ENCODE data around the gene GRM6.

Gene GRM6

GRCh38 chr5:178994580-178995340 lies at the start of gene GRM6:
Gene GRM6, minus strand, starts transcription at chr5:178995320. Its CDS starts 376 bp downstream, at chr5:178994944.
- Mint-ChIP-seq H3K27me3 (peaks cover 29% of the 10 kb centered on the region), H3K4me3 (no peak within 1 kb of the TSS), H3K4me1 (ENCODE audit: low read depth) (peaks cover 3% of the 10 kb centered on the region), H3K27ac (no peak within 1 kb of the TSS), H3K9me3 (peaks cover 5% of the 10 kb centered on the region), H3K36me3 (ENCODE audit: low read depth) (no peaks in the 10 kb centered on the region)

- peaks cover 13% of the 10 kb centered on the region for H3K36me3 Mint-ChIP-seq (ENCODE audit: low read depth)
- no peak overlapping the region for H3K4me3 Mint-ChIP-seq
- H3K27ac Mint-ChIP-seq: no peak overlapping the region
- H3K27me3 Mint-ChIP-seq: no peaks in the 10 kb centered on the region
- H3K9me3 Mint-ChIP-seq: peaks cover 53% of the 10 kb centered on the region
- no peaks in the 10 kb centered on the region for H3K4me1 Mint-ChIP-seq (ENCODE audit: low read depth)
Measured at GRCh38 chr5:179044765-179045164, 49.6 kb upstream of the GRM6 start.

GRCh38 chr5:179033004-179033580 lies 38.0 kb upstream of the GRM6 start:
- peaks cover 69% of the 10 kb centered on the region for H3K9me3 Mint-ChIP-seq
- no peak overlapping the region for H3K4me3 Mint-ChIP-seq
- no peaks in the 10 kb centered on the region for H3K27me3 Mint-ChIP-seq
- H3K27ac Mint-ChIP-seq: no peak overlapping the region
- peaks cover 85% of the 10 kb centered on the region for H3K36me3 Mint-ChIP-seq (ENCODE audit: low read depth)
- no peaks in the 10 kb centered on the region for H3K4me1 Mint-ChIP-seq (ENCODE audit: low read depth)

GRCh38 chr5:179023528-179024189 lies 28.5 kb upstream of the GRM6 start, which contains the start of gene ZNF879:
Gene ZNF879, plus strand, starts transcription at chr5:179023804. Its CDS starts 1,201 bp downstream, at chr5:179025005.
- Mint-ChIP-seq H3K4me3 (peak within 1 kb of the TSS; percentile 86), H3K4me1 (ENCODE audit: low read depth) (peaks cover 14% of the 10 kb centered on the region), H3K9me3 (peaks cover 27% of the 10 kb centered on the region), H3K36me3 (ENCODE audit: low read depth) (peaks cover 42% of the 10 kb centered on the region), H3K27me3 (peaks cover 3% of the 10 kb centered on the region), H3K27ac (peak within 1 kb of the TSS; percentile 87)

- H3K27ac Mint-ChIP-seq: no peak overlapping the region
- no peaks in the 10 kb centered on the region for H3K4me1 Mint-ChIP-seq (ENCODE audit: low read depth)
- peaks cover 36% of the 10 kb centered on the region for H3K9me3 Mint-ChIP-seq
- H3K4me3 Mint-ChIP-seq: no peak overlapping the region
- H3K27me3 Mint-ChIP-seq: peaks cover 14% of the 10 kb centered on the region
- H3K36me3 Mint-ChIP-seq (ENCODE audit: low read depth): no peaks in the 10 kb centered on the region
Measured at GRCh38 chr5:179008667-179009066, 13.5 kb upstream of the GRM6 start.

- Mint-ChIP-seq H3K9me3 (peaks cover 28% of the 10 kb centered on the region), H3K27ac (no peak overlapping the region), H3K4me3 (no peak overlapping the region), H3K4me1 (ENCODE audit: low read depth) (no peaks in the 10 kb centered on the region), H3K27me3 (peaks cover 14% of the 10 kb centered on the region), H3K36me3 (ENCODE audit: low read depth) (no peaks in the 10 kb centered on the region)
Measured at GRCh38 chr5:179006564-179006963, 11.4 kb upstream of the GRM6 start.

- Mint-ChIP-seq H3K27me3 (peaks cover 22% of the 10 kb centered on the region), H3K27ac (no peak overlapping the region), H3K4me3 (no peak overlapping the region), H3K4me1 (ENCODE audit: low read depth) (peaks cover 3% of the 10 kb centered on the region), H3K9me3 (peaks cover 4% of the 10 kb centered on the region), H3K36me3 (ENCODE audit: low read depth) (no peaks in the 10 kb centered on the region)
Measured at GRCh38 chr5:178998441-178998840, 3.3 kb upstream of the GRM6 start.

GRCh38 chr5:178997191-178997590 lies 2.1 kb upstream of the GRM6 start:
- H3K27ac Mint-ChIP-seq: no peak overlapping the region
- peaks cover 4% of the 10 kb centered on the region for H3K9me3 Mint-ChIP-seq
- no peak overlapping the region for H3K4me3 Mint-ChIP-seq
- peaks cover 3% of the 10 kb centered on the region for H3K4me1 Mint-ChIP-seq (ENCODE audit: low read depth)
- no peaks in the 10 kb centered on the region for H3K36me3 Mint-ChIP-seq (ENCODE audit: low read depth)
- H3K27me3 Mint-ChIP-seq: peaks cover 34% of the 10 kb centered on the region

- Mint-ChIP-seq H3K27ac (no peak overlapping the region), H3K4me3 (no peak overlapping the region), H3K4me1 (ENCODE audit: low read depth) (peaks cover 3% of the 10 kb centered on the region), H3K36me3 (ENCODE audit: low read depth) (no peaks in the 10 kb centered on the region), H3K27me3 (peaks cover 34% of the 10 kb centered on the region), H3K9me3 (peaks cover 4% of the 10 kb centered on the region)
Measured at GRCh38 chr5:178996156-178996555, 1.0 kb upstream of the GRM6 start.

GRCh38 chr5:178995341-178995690 lies 196 bp upstream of the GRM6 start:
- peaks cover 3% of the 10 kb centered on the region for H3K4me1 Mint-ChIP-seq (ENCODE audit: low read depth)
- H3K27me3 Mint-ChIP-seq: peaks cover 31% of the 10 kb centered on the region
- no peak overlapping the region for H3K4me3 Mint-ChIP-seq
- H3K27ac Mint-ChIP-seq: no peak overlapping the region
- H3K9me3 Mint-ChIP-seq: peaks cover 2% of the 10 kb centered on the region
- H3K36me3 Mint-ChIP-seq (ENCODE audit: low read depth): no peaks in the 10 kb centered on the region

- Mint-ChIP-seq H3K4me1 (ENCODE audit: low read depth) (peaks cover 3% of the 10 kb centered on the region), H3K4me3 (no peak overlapping the region), H3K27ac (no peak overlapping the region)
Measured at GRCh38 chr5:178993955-178994579, 1.1 kb downstream of the GRM6 start.

GRCh38 chr5:178993236-178993765 lies 1.8 kb downstream of the GRM6 start:
- H3K27me3 Mint-ChIP-seq: peaks cover 29% of the 10 kb centered on the region
- H3K36me3 Mint-ChIP-seq (ENCODE audit: low read depth): no peaks in the 10 kb centered on the region
- H3K4me3 Mint-ChIP-seq: no peak overlapping the region
- no peak overlapping the region for H3K27ac Mint-ChIP-seq
- H3K4me1 Mint-ChIP-seq (ENCODE audit: low read depth): peaks cover 3% of the 10 kb centered on the region
- H3K9me3 Mint-ChIP-seq: peaks cover 7% of the 10 kb centered on the region

More at GRCh38 chr5:178993955-178994579, 1.1 kb downstream of the GRM6 start:
- Mint-ChIP-seq H3K9me3 (peaks cover 7% of the 10 kb centered on the region), H3K27me3 (peaks cover 29% of the 10 kb centered on the region), H3K36me3 (ENCODE audit: low read depth) (no peaks in the 10 kb centered on the region)

- Mint-ChIP-seq H3K4me3 (no peak overlapping the region), H3K27ac (no peak overlapping the region), H3K27me3 (peaks cover 29% of the 10 kb centered on the region), H3K9me3 (peaks cover 11% of the 10 kb centered on the region), H3K36me3 (ENCODE audit: low read depth) (no peaks in the 10 kb centered on the region), H3K4me1 (ENCODE audit: low read depth) (peaks cover 3% of the 10 kb centered on the region)
Measured at GRCh38 chr5:178992291-178992895, 2.7 kb downstream of the GRM6 start.
